Skin of body (tissue), 2 donors: ENCODE data around the gene SYF2. TPM values are rescaled to one million over a fixed set of nuclear protein-coding genes. Genes with fewer than 3 reads are reported as not detected.

ENCODE experiments used
- DNase-seq: peaks from one replicate; lab custom pipeline; 2025; lab: John Stamatoyannopoulos, UW
- total RNA-seq: library from RNA; depleted of rRNA; stranded (reverse); fragments of >200 nt; gene quantifications from one replicate; pipeline ENCODE4 v1.2.3, GENCODE V29; 2014

SYF2 gene
- total RNA-seq, 1 donor from 2014 or later: 36.5 TPM

GRCh38 chr1:25184001-25184762, 48.1 kb downstream of the SYF2 start:
- DNase-seq: no peak

GRCh38 chr1:25183126-25183980, 48.9 kb downstream of the SYF2 start:
- DNase-seq: no peak

DNA sequence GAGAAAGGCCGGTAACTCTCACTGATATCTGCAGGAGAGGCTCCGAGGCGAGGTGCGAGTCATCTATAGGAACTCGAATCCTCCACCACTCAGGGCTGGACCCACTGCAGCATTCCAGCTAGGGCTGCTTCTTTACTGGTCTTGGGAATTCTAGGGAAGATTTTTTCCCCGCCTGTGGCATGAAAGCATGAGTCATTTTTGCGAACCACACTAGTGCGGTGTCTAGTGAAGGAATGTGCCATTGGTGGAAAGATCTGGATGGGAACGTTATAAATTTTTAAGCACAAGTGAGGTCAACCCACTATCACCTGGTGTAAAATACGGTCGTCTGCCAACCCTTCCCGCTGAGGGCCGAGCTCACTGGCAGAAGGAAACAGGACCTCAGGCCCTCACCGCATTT, 49.7 kb downstream of the SYF2 start:
- no peak for DNase-seq

DNA sequence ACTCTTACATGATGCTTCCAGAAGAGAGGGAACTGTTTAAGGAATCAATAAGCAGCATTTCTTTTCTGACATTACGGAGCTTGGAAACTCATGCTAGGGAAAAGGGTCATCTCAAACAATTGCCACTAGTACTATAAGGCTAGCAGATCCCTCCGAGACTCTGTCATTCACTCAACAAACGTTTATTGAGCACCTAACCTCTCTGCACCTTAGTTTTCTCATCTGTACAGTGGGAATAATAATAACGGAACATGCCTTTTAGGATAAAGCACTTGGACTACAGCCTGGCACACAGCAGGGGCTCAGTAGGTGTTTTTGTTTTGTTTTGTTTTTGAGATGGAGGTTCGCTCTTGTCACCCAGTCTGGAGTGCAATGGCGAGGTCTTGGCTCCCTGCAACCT, 51.3 kb downstream of the SYF2 start:
- no peak for DNase-seq

GRCh38 chr1:25178917-25179561, 53.3 kb downstream of the SYF2 start:
- DNase-seq: no peak

DNA sequence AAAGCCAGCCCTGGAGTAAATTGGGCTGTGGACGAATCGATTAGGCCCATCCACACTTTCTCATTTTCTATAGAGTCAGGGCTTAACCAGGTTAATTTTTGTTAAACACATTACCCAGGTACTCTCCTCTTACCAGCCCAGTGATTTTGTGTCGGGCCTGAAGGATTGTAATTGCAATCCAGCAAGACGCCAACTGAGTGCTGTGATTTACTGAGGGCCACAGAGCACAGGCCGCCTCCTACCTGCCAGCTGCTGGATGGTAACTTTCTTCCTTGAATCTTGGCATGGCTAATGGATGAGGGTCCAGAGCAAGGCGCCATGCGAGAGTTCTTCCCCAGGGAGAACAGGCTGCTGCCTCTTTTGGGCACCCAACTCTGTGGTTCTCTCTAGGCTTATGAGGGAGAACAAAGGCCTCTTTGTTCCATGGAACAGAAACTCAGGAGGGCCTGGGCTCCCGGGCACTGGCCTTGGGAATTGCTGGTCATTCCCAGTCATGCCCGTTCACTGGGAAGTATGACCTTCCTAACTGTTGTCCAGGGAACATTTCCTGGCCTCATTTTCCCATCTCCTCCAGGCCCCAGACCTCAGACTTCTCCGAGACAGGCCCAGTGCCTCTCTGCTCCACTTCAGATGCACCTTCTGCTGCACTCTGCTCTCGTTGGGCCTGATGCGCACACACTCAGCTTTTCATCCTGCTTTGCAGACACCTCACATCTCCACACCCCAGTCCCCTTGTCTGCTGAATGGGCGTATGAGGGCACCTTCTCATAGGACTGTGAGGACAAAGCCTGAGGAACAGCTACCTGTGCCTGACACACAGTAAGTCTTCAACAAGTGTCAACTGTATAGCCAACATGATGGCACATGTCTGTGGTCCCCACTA, 57.3 kb downstream of the SYF2 start:
- no peak for DNase-seq

GRCh38 chr1:25174363-25174729, 58.0 kb downstream of the SYF2 start:
- DNase-seq: no peak

DNA sequence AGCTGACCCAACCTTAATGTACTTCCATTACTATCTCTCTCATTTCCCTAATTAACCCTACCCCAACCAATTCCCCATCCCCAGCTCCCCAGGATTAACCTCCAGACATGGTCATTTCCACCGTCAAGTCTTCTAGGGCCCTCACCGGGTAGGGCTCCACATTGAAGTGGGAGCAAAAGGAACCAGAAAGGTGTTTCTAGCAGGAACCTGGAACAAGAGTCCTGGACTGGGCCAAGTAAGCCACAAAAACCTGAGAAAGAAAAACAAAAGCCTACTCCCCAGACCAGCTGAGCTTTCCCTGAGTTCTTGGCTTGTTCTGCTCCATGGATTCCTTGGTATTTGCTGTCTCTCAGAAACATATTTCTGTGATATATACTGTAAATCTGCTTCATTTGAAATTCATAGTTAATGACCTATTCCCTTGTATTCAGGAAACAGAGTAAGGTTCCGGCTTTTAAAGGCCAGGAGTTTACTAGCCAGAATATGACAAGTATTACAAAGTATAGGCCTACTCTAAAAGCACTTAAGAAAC, 58.4 kb downstream of the SYF2 start:
- no peak for DNase-seq

Other genes starting within 250 kb of the SYF2 start
- gene RSRP1, start 15.0 kb upstream of the SYF2 start, total RNA-seq: 77.6 TPM
- gene RHD, start 40.0 kb upstream of the SYF2 start, total RNA-seq: 2.3 TPM
- 90.2 TPM for gene TMEM50A, start 105.8 kb upstream of the SYF2 start, total RNA-seq
- 4.2 TPM for gene RHCE, start 188.3 kb upstream of the SYF2 start, total RNA-seq
- gene MACO1, start 198.4 kb upstream of the SYF2 start, total RNA-seq: 13.1 TPM